ENCODE data around the gene ATXN1. TPM values are rescaled to one million over a fixed set of nuclear protein-coding genes. Genes with fewer than 3 reads are reported as not detected.

Gene ATXN1
- total and polyA plus RNA-seq, 2 of the 13 experiments (the other 11 are each of a cell fraction or from before 2014, with no cell fraction given): 20.7 to 39.5 TPM

DNA sequence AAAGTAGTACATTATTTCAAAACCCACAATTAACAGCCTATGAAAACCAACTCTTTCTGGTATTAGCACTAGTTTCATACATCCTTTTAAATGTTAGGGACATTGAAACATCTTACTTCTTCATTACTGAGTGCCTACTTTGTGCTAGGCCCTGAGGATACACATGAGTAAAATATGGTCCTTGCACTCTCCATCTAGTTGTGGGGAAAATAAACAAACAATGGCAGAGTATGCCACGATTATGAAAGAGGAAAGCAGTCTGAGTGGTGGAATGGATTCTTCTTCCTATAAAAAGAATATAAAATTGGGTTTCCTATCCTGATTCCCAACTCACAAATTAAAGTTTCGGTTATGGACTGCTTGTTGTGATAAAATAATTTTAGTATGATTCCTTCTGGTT, 84.9 kb downstream of the ATXN1 start (continued):
- TF ChIP-seq PLRG1 (conservative IDR thresholded peaks at IDR 0.05): no peak
- no peak for TF ChIP-seq TOPORS (CRISPR knock-in tag; IDR thresholded peaks at IDR 0.05)
- TF ChIP-seq RBM22 (optimal IDR thresholded peaks at IDR 0.05; ENCODE audit: low read length): no peak
- TF ChIP-seq SP4 (CRISPR knock-in tag; IDR thresholded peaks at IDR 0.05): no peak
- TF ChIP-seq RFX5 (IDR thresholded peaks at IDR 0.05; ENCODE audit: low read depth, low read length): no peak
- TF ChIP-seq NCOA5 (CRISPR knock-in tag; IDR thresholded peaks at IDR 0.05): no peak
- TF ChIP-seq NFIC (IDR thresholded peaks at IDR 0.05; ENCODE audit: low read length): peak; percentile 24; the same call in 1 of the 2 replicates
- TF ChIP-seq, protein P1, sequence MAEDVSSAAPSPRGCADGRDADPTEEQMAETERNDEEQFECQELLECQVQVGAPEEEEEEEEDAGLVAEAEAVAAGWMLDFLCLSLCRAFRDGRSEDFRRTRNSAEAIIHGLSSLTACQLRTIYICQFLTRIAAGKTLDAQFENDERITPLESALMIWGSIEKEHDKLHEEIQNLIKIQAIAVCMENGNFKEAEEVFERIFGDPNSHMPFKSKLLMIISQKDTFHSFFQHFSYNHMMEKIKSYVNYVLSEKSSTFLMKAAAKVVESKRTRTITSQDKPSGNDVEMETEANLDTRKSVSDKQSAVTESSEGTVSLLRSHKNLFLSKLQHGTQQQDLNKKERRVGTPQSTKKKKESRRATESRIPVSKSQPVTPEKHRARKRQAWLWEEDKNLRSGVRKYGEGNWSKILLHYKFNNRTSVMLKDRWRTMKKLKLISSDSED (CRISPR knock-in tag; IDR thresholded peaks at IDR 0.05): no peak
- no peak for TF ChIP-seq POLR2G (IDR thresholded peaks at IDR 0.05; ENCODE audit: low read depth, low read length)
- no peak for TF ChIP-seq TBP (CRISPR knock-in tag; IDR thresholded peaks at IDR 0.05)
- no peak for TF ChIP-seq KLF11 (CRISPR knock-in tag; IDR thresholded peaks at IDR 0.05)
- TF ChIP-seq RORA (CRISPR knock-in tag; IDR thresholded peaks at IDR 0.05): no peak
- TF ChIP-seq MATR3 (CRISPR knock-in tag; IDR thresholded peaks at IDR 0.05): no peak
- TF ChIP-seq NR0B2 (CRISPR knock-in tag; IDR thresholded peaks at IDR 0.05): no peak
- no peak for TF ChIP-seq ZNF44 (CRISPR knock-in tag; IDR thresholded peaks at IDR 0.05)
- no peak for TF ChIP-seq ZNF350 (CRISPR knock-in tag; IDR thresholded peaks at IDR 0.05; ENCODE audit: borderline replicate concordance, low read depth)
- TF ChIP-seq, protein P2, sequence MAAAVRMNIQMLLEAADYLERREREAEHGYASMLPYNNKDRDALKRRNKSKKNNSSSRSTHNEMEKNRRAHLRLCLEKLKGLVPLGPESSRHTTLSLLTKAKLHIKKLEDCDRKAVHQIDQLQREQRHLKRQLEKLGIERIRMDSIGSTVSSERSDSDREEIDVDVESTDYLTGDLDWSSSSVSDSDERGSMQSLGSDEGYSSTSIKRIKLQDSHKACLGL (CRISPR knock-in tag; IDR thresholded peaks at IDR 0.05): no peak
- TF ChIP-seq CEBPG (CRISPR knock-in tag; IDR thresholded peaks at IDR 0.05): peak; percentile 21; the same call in 1 of the 2 replicates
- TF ChIP-seq REPIN1 (CRISPR knock-in tag; IDR thresholded peaks at IDR 0.05; ENCODE audit: borderline replicate concordance, low read depth): no peak
- no peak for TF ChIP-seq ZNF337 (CRISPR knock-in tag; IDR thresholded peaks at IDR 0.05; ENCODE audit: borderline replicate concordance, low read depth)
- no peak for TF ChIP-seq LCORL (IDR thresholded peaks at IDR 0.05)
- no peak for TF ChIP-seq LCORL (CRISPR knock-in tag; IDR thresholded peaks at IDR 0.05)
- no peak for TF ChIP-seq ZFP36L1 (CRISPR knock-in tag; IDR thresholded peaks at IDR 0.05)
- TF ChIP-seq SP5 (CRISPR knock-in tag; IDR thresholded peaks at IDR 0.05; ENCODE audit: borderline replicate concordance, low read depth): no peak
- no peak for TF ChIP-seq ZNF547 (CRISPR knock-in tag; IDR thresholded peaks at IDR 0.05)
- TF ChIP-seq, protein P3, sequence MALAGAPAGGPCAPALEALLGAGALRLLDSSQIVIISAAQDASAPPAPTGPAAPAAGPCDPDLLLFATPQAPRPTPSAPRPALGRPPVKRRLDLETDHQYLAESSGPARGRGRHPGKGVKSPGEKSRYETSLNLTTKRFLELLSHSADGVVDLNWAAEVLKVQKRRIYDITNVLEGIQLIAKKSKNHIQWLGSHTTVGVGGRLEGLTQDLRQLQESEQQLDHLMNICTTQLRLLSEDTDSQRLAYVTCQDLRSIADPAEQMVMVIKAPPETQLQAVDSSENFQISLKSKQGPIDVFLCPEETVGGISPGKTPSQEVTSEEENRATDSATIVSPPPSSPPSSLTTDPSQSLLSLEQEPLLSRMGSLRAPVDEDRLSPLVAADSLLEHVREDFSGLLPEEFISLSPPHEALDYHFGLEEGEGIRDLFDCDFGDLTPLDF (CRISPR knock-in tag; IDR thresholded peaks at IDR 0.05): no peak
- TF ChIP-seq TBL1XR1 (IDR thresholded peaks at IDR 0.05; ENCODE audit: borderline replicate concordance, low read length, partially characterized antibody): no peak
- TF ChIP-seq TBX2 (CRISPR knock-in tag; IDR thresholded peaks at IDR 0.05; ENCODE audit: borderline replicate concordance): no peak
- TF ChIP-seq, protein P4, sequence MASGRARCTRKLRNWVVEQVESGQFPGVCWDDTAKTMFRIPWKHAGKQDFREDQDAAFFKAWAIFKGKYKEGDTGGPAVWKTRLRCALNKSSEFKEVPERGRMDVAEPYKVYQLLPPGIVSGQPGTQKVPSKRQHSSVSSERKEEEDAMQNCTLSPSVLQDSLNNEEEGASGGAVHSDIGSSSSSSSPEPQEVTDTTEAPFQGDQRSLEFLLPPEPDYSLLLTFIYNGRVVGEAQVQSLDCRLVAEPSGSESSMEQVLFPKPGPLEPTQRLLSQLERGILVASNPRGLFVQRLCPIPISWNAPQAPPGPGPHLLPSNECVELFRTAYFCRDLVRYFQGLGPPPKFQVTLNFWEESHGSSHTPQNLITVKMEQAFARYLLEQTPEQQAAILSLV (CRISPR knock-in tag; IDR thresholded peaks at IDR 0.05; ENCODE audit: borderline replicate concordance): no peak
- no peak for TF ChIP-seq ZNF782 (CRISPR knock-in tag; IDR thresholded peaks at IDR 0.05; ENCODE audit: borderline replicate concordance)
- no peak for TF ChIP-seq SIX1 (CRISPR knock-in tag; IDR thresholded peaks at IDR 0.05; ENCODE audit: borderline replicate concordance)
